Loucy (cell line): ENCODE results near the gene MSH2.

ENCODE experiments used
- H2AFZ ChIP-seq: fragments of 200-600 bp; sonication (generic); 2 replicates; pipeline ENCODE4 v1.6.0; 2016; ENCODE audit warnings: antibody characterized with exemption, mild to moderate bottlenecking, low read length, moderate library complexity
- H3F3A ChIP-seq: fragments of 200-600 bp; 2 replicates; pipeline ENCODE4 v1.6.0; 2016; ENCODE audit warnings: antibody characterized with exemption, low read depth, mild to moderate bottlenecking
- H3K27me3 ChIP-seq: fragments of 200-600 bp; sonication (generic); 2 replicates; pipeline ENCODE4 v1.6.1; 2014; ENCODE audit warnings: low read length, mild to moderate bottlenecking; ENCODE audit not compliant: insufficient read depth, poor library complexity, severe bottlenecking
- H3K36me3 ChIP-seq: fragments of 200-600 bp; sonication (generic); 2 replicates; pipeline ENCODE4 v1.6.1; 2016; ENCODE audit warnings: low read length; ENCODE audit not compliant: insufficient read depth
- H3K4me1 ChIP-seq: fragments of 200-600 bp; sonication (generic); 2 replicates; pipeline ENCODE4 v1.5.1; 2014; ENCODE audit warnings: low read length, mild to moderate bottlenecking; ENCODE audit not compliant: insufficient read depth, poor library complexity, severe bottlenecking
- H3K4me2 ChIP-seq: fragments of 200-600 bp; sonication (generic); 2 replicates; pipeline ENCODE4 v1.6.0; 2014; ENCODE audit warnings: antibody characterized with exemption, low read length, low read depth, mild to moderate bottlenecking; ENCODE audit not compliant: poor library complexity, severe bottlenecking
- H3K4me3 ChIP-seq: fragments of 200-600 bp; sonication (generic); 2 replicates; pipeline ENCODE4 v1.5.1; 2014; ENCODE audit warnings: low read length, mild to moderate bottlenecking, mixed read lengths; ENCODE audit not compliant: poor library complexity, severe bottlenecking
- H3K79me2 ChIP-seq: fragments of 200-600 bp; sonication (generic); 2 replicates; pipeline ENCODE4 v1.6.1; 2014; ENCODE audit warnings: low read length; ENCODE audit not compliant: insufficient read depth
- H3K9ac ChIP-seq: fragments of 200-600 bp; sonication (generic); 2 replicates; pipeline ENCODE4 v1.6.0; 2014; ENCODE audit warnings: mild to moderate bottlenecking, low read depth, low read length, moderate library complexity; ENCODE audit not compliant: poor library complexity, severe bottlenecking
- H3K9me2 ChIP-seq: fragments of 200-600 bp; sonication (generic); replicated peaks from 2 replicates; pipeline ENCODE4 v1.6.1; 2016; ENCODE audit warnings: low read depth, low read length, mixed read lengths
- H3K9me3 ChIP-seq: fragments of 200-600 bp; sonication (generic); 2 replicates; pipeline ENCODE4 v1.6.1; 2014; ENCODE audit warnings: mild to moderate bottlenecking, antibody characterized with exemption, low read length, low read depth; ENCODE audit not compliant: insufficient read depth
- H4K20me1 ChIP-seq: fragments of 200-600 bp; sonication (generic); 2 replicates; pipeline ENCODE4 v1.6.0; 2014; ENCODE audit warnings: antibody characterized with exemption, low read length, mild to moderate bottlenecking; ENCODE audit not compliant: insufficient read depth, poor library complexity, severe bottlenecking
- CTCF ChIP-seq: fragments of 200-600 bp; sonication (generic); conservative IDR thresholded peaks from 2 replicates; pipeline ENCODE4 v1.5.1; 2014; ENCODE audit warnings: mild to moderate bottlenecking, antibody characterized with exemption, low read length
- EZH2phosphoT487 ChIP-seq: fragments of 200-600 bp; IDR thresholded peaks from 2 replicates; pipeline ENCODE4 v1.6.1; 2018; ENCODE audit warnings: antibody characterized with exemption, mild to moderate bottlenecking, moderate library complexity, borderline replicate concordance

The MSH2 gene

DNA sequence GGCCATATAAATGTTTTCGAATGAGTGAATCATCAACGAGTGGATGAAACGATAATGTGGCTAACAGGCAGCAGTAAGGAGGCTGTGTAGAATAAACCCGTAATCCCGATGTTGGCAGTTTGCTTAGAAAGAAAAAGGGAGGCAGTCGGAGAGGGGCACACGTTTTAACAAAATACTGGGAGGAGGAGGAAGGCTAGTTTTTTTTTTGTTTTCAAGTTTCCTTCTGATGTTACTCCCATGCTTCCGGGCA, 476 bp upstream of the MSH2 start:
- Histone ChIP-seq H3K4me2 (peak overlapping the region; percentile 96), H3K9ac (peak overlapping the region; percentile 92), H3K4me3 (peak overlapping the region; percentile 92), H3K9me3 (peaks cover 2% of the 10 kb centered on the region; the same call in 1 of the 2 replicates), H3K4me1 (peaks cover 15% of the 10 kb centered on the region), H3K9me2 (no peaks in the 10 kb centered on the region), H3K27me3 (no peaks in the 10 kb centered on the region), H4K20me1 (peaks cover 15% of the 10 kb centered on the region), H3K36me3 (no peaks in the 10 kb centered on the region), H2AFZ (peak overlapping the region; percentile 94), H3F3A (no peaks in the 10 kb centered on the region), H3K79me2 (peaks cover 44% of the 10 kb centered on the region)
- TF ChIP-seq CTCF (no peak), EZH2phosphoT487 (no peak)

GRCh38 chr2:47403609-47404193, 745 bp downstream of the MSH2 start:
- Histone ChIP-seq H3K36me3 (no peaks in the 10 kb centered on the region; the same call in 1 of the 2 replicates), H3K9me3 (peaks cover 2% of the 10 kb centered on the region; the same call in 1 of the 2 replicates), H2AFZ (peak overlapping the region; percentile 96), H3K27me3 (no peaks in the 10 kb centered on the region), H3K4me2 (peak overlapping the region; percentile 95), H3K4me1 (peaks cover 15% of the 10 kb centered on the region), H3F3A (no peaks in the 10 kb centered on the region), H3K9ac (peak overlapping the region; percentile 92), H3K4me3 (peak overlapping the region; percentile 92), H3K79me2 (peaks cover 55% of the 10 kb centered on the region), H3K9me2 (no peaks in the 10 kb centered on the region), H4K20me1 (peaks cover 15% of the 10 kb centered on the region)
- TF ChIP-seq EZH2phosphoT487, result no peak
- TF ChIP-seq CTCF, result no peak

DNA sequence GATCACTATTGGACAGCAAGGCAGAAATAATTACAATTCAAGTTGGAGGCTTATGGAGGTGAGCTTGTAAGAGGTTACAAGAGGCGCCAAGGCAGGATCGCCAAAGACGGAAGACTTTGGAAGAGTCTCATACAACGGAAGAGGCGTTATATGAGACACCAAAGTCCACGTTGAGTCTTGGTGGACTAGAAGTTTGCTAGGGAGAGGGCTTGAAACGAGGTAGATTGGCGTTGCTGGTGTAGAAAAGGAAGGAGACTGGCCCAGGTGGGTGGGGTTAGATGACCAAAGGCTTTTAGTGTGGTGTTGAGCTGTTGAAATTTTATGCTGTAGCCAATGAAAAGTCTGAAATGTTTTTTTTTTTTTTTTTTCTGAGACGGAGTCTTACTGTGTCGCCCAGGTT, 1.4 kb downstream of the MSH2 start:
- peaks cover 58% of the 10 kb centered on the region for H3K79me2 ChIP-seq
- H3F3A ChIP-seq, result no peaks in the 10 kb centered on the region
- H3K4me2 ChIP-seq, result peak overlapping the region; percentile 95
- H3K4me1 ChIP-seq, result peaks cover 15% of the 10 kb centered on the region
- no peaks in the 10 kb centered on the region for H3K27me3 ChIP-seq
- TF ChIP-seq CTCF (no peak), EZH2phosphoT487 (no peak)
- H2AFZ ChIP-seq, result no peak overlapping the region
- H3K9ac ChIP-seq, result peak overlapping the region; percentile 92
- peaks cover 2% of the 10 kb centered on the region; the same call in 1 of the 2 replicates for H3K9me3 ChIP-seq
- peaks cover 15% of the 10 kb centered on the region for H4K20me1 ChIP-seq
- H3K36me3 ChIP-seq, result no peaks in the 10 kb centered on the region; the same call in 1 of the 2 replicates
- peak overlapping the region; percentile 92 for H3K4me3 ChIP-seq
- H3K9me2 ChIP-seq, result no peaks in the 10 kb centered on the region
